Motor neuron (in vitro differentiated cells): ENCODE measurements around the gene ZSCAN2. TPM values are rescaled to one million over a fixed set of nuclear protein-coding genes. Genes with fewer than 3 reads are reported as not detected.
"Not testable (repeated sequence)": the region's sequence is repeated elsewhere in the genome, so short reads cannot be mapped to it uniquely, and the experiment has no call there.

Experiments used
- ATAC-seq, 8 experiments: fragments of 200-7000 bp; cut with Tn5 transposase; replicated peaks in 6 of 8; 2 replicates each; pipeline ENCODE4 v1.8.0; 2021; ENCODE audit warnings: mild to moderate bottlenecking in 8 of 8, moderate library complexity in 8 of 8
- H3K27ac ChIP-seq, 2 donors: fragments of 250-450 bp; sonication (Bioruptor Pico); 2 replicates each; pipeline ENCODE4 v1.9.0; 2021; ENCODE audit warnings: antibody characterized with exemption in 2 of 2, mild to moderate bottlenecking in 2 of 2, moderate library complexity in 1 of 2
- H3K4me1 ChIP-seq, 2 donors: fragments of 250-450 bp; sonication (Bioruptor Pico); replicated peaks in 1 of 2; 2 replicates each; pipeline ENCODE4 v1.6.1; 2021; ENCODE audit warnings: antibody characterized with exemption in 2 of 2, mild to moderate bottlenecking in 2 of 2, moderate library complexity in 1 of 2
- H3K4me3 ChIP-seq, 5 donors: fragments of 250-450 bp; sonication (Bioruptor Pico); 2 replicates each; pipeline ENCODE4 v1.9.0; 2021; ENCODE audit warnings: antibody characterized with exemption in 5 of 5, mild to moderate bottlenecking in 5 of 5, moderate library complexity in 4 of 5
- WGBS, 10 experiments: fragments of 450-650 bp; shearing (Covaris generic); methylation state at CpG; one replicate each; pipeline ENCODE4 v1.0.0; 2022; 5-methylcytosine and 5-hydroxymethylcytosine counted together
- in situ Hi-C, 9 experiments: fragments of 400-800 bp; cut with MboI; loops; one replicate each; pipeline ENCODE4 v1.15.0; 2021; ENCODE audit warnings: low sequenced_read_pairs in 9 of 9, low pct_unique_long_range_greater_than_20kb in 2 of 9; ENCODE audit not compliant: unreplicated experiment in 9 of 9
- total RNA-seq, 8 experiments: library from RNA; unstranded; fragments of 300-600 nt; gene quantifications; 2 replicates each; pipeline versions ENCODE4 v1.2.3 to v1.2.4, GENCODE V29; 2022

The ZSCAN2 gene
- 10 to 100 TPM in 6 of 8 experiments, 1 to 10 TPM in 2; 1.7 to 29.6 (median 20.1) TPM for total RNA-seq

GRCh38 chr15:84600687-84601554 is at the start of gene ZSCAN2:
TSS of gene ZSCAN2 (plus strand) at chr15:84601009. CDS start at chr15:84603928, 2,919 bp downstream.
- in situ Hi-C loops, result no loop called here
- WGBS, 10 experiments, result 0 to 1% (median 0%) methylated on average over 2 to 27 of the region's 68 CpGs; no CpG with 5 or more reads in 2 of the 10 experiments
- Histone ChIP-seq H3K27ac (peak within 1 kb of the TSS; percentile 69 to 95), H3K4me1 (peaks cover 5 to 14% of the 10 kb centered on the region in 2 donors), H3K4me3 (peak within 1 kb of the TSS; percentile 63 to 97 (median 96))
- peak; percentile 94 to 99 (median 99) for ATAC-seq

- ATAC-seq, in situ Hi-C loops, H3K4me3 ChIP-seq, H3K4me1 ChIP-seq, H3K27ac ChIP-seq: not testable (repeated sequence)
- 83 to 100% (median 100%) methylated on average over 1 to 2 of the region's 2 CpGs; no CpG with 5 or more reads in 3 of the 10 experiments for WGBS, 10 experiments
Observed at GRCh38 chr15:84551624-84552023, 49.2 kb upstream of the ZSCAN2 start.

GRCh38 chr15:84552896-84553295 is 47.9 kb upstream of the ZSCAN2 start:
- Histone ChIP-seq H3K4me1 (no peaks in the 10 kb centered on the region), H3K27ac (no peak overlapping the region), H3K4me3 (no peak overlapping the region)
- in situ Hi-C loops, result no loop called here
- 17 to 86% (median 78%) methylated on average over 1 of the region's 1 CpG; no CpG with 5 or more reads in 5 of the 10 experiments for WGBS, 10 experiments
- no peak for ATAC-seq

- H3K4me1 ChIP-seq, in situ Hi-C loops, H3K27ac ChIP-seq, ATAC-seq, H3K4me3 ChIP-seq: not testable (repeated sequence)
- no CpG with 5 or more reads among the region's 3 CpGs for WGBS, 10 experiments
Observed at GRCh38 chr15:84556690-84557089, 44.1 kb upstream of the ZSCAN2 start.

- ATAC-seq, H3K4me3 ChIP-seq, H3K27ac ChIP-seq, H3K4me1 ChIP-seq, in situ Hi-C loops: not testable (repeated sequence)
- WGBS, 10 experiments, result 69 to 100% (median 93%) methylated on average over 1 to 6 of the region's 6 CpGs; no CpG with 5 or more reads in 1 of the 10 experiments
Observed at GRCh38 chr15:84568021-84568420, 32.8 kb upstream of the ZSCAN2 start.

- in situ Hi-C loops, result no loop called here
- ATAC-seq, result peak; percentile 38 to 67 (median 52)
- peaks cover 0 to 7% of the 10 kb centered on the region in 2 donors for H3K4me1 ChIP-seq
Observed at GRCh38 chr15:84570164-84570735, 30.6 kb upstream of the ZSCAN2 start.

GRCh38 chr15:84572231-84572630 is 28.6 kb upstream of the ZSCAN2 start:
- peaks cover 0 to 7% of the 10 kb centered on the region in 2 donors for H3K4me1 ChIP-seq
- in situ Hi-C loops, result no loop called here
- 45 to 100% (median 79%) methylated on average over 1 to 3 of the region's 4 CpGs; no CpG with 5 or more reads in 1 of the 10 experiments for WGBS, 10 experiments
- no peak for ATAC-seq
- H3K4me3 ChIP-seq, result no peak overlapping the region
- H3K27ac ChIP-seq, result no peak overlapping the region

More at GRCh38 chr15:84570164-84570735, 30.6 kb upstream of the ZSCAN2 start:
- Histone ChIP-seq H3K27ac (peak overlapping the region; percentile 77 to 83), H3K4me3 (peak overlapping the region; percentile 58 to 92 (median 73))
- WGBS, 10 experiments, result 0 to 20% (median 7%) methylated on average over 1 to 6 of the region's 52 CpGs; no CpG with 5 or more reads in 6 of the 10 experiments

- ATAC-seq, result no peak
- H3K4me1 ChIP-seq, result peaks cover 0 to 3% of the 10 kb centered on the region in 2 donors
- WGBS, 10 experiments, result 61 to 93% (median 84%) methylated on average over 1 to 4 of the region's 4 CpGs
- in situ Hi-C loops, result loop anchor here in 2 of 9 experiments (25.0 kb wide), 1 partner anchor 362 kb away; no protein-coding TSS in a partner anchor
- H3K27ac ChIP-seq, result no peak overlapping the region
- H3K4me3 ChIP-seq, result no peak overlapping the region
Observed at GRCh38 chr15:84575493-84575892, 25.3 kb upstream of the ZSCAN2 start.

GRCh38 chr15:84577891-84578290 is 22.9 kb upstream of the ZSCAN2 start:
- not testable (repeated sequence) for H3K4me1 ChIP-seq, ATAC-seq, H3K27ac ChIP-seq, H3K4me3 ChIP-seq
- 50 to 89% (median 78%) methylated on average over 2 to 6 of the region's 6 CpGs; no CpG with 5 or more reads in 2 of the 10 experiments for WGBS, 10 experiments
- in situ Hi-C loops, result loop anchor here in 2 of 9 experiments (25.0 kb wide), 1 partner anchor 359 kb away; no protein-coding TSS in a partner anchor

- 17 to 90% (median 87%) methylated on average over 1 to 4 of the region's 7 CpGs; no CpG with 5 or more reads in 4 of the 10 experiments for WGBS, 10 experiments
Observed at GRCh38 chr15:84579261-84579721, 21.5 kb upstream of the ZSCAN2 start.

GRCh38 chr15:84581676-84582428 is 19.0 kb upstream of the ZSCAN2 start:
- 60 to 100% (median 80%) methylated on average over 1 to 3 of the region's 7 CpGs; no CpG with 5 or more reads in 6 of the 10 experiments for whole genome bisulfite sequencing, 10 experiments
- not testable (repeated sequence) for ATAC-seq, H3K27ac ChIP-seq, H3K4me3 ChIP-seq, H3K4me1 ChIP-seq
- in situ Hi-C loops, result loop anchor here in 2 of 9 experiments (25.0 kb wide), 1 partner anchor 355 kb away; no protein-coding TSS in a partner anchor

More at GRCh38 chr15:84579261-84579721, 21.5 kb upstream of the ZSCAN2 start:
- H3K4me3 ChIP-seq, H3K4me1 ChIP-seq, H3K27ac ChIP-seq: not testable (repeated sequence)
- in situ Hi-C loops, result loop anchor here in 2 of 9 experiments (25.0 kb wide), 1 partner anchor 358 kb away; no protein-coding TSS in a partner anchor
- ATAC-seq, result peak in 4 of 8 experiments; percentile 34 to 78 (median 62)

- H3K4me1 ChIP-seq, result peaks cover 9 to 12% of the 10 kb centered on the region in 2 donors
- in situ Hi-C loops, result loop anchor here in 2 of 9 experiments (25.0 kb wide), 1 partner anchor 355 kb away; no protein-coding TSS in a partner anchor
- 20 to 100% (median 51%) methylated on average over 1 of the region's 2 CpGs; no CpG with 5 or more reads in 6 of the 10 experiments for WGBS, 10 experiments
Observed at GRCh38 chr15:84582583-84583157, 18.1 kb upstream of the ZSCAN2 start.

More at GRCh38 chr15:84582583-84583157, 18.1 kb upstream of the ZSCAN2 start:
- ATAC-seq, result no peak
- no peak overlapping the region for H3K27ac ChIP-seq
- no peak overlapping the region for H3K4me3 ChIP-seq
